WTC11 (cell line): Measurements from ENCODE around the gene KCNT2. TPM values are rescaled to one million over a fixed set of nuclear protein-coding genes. Genes with fewer than 3 reads are reported as not detected.

Experiments used
- ATAC-seq: fragments of 200-7000 bp; cut with Tn5 transposase; 2 replicates; pipeline ENCODE4 v1.10.0; 2021; ENCODE audit warnings: mild to moderate bottlenecking, moderate library complexity
- CTCF ChIA-PET: fragments of 300-600 bp; sonication (Branson Sonifier 250); formaldehyde crosslinking; loops from one replicate; lab custom pipeline; 2021; ENCODE audit warnings: antibody characterized with exemption; lab: Charles Lee
- POLR2A ChIA-PET: fragments of 350-600 bp; sonication (Branson Sonifier 250); formaldehyde crosslinking; loops from one replicate; lab custom pipeline; 2021; ENCODE audit warnings: antibody characterized with exemption; lab: Charles Lee
- DNase-seq: peaks from one replicate; pipeline ENCODE4 v3.0.0; 2021; ENCODE audit warnings: low spot score
- H3K27ac Mint-ChIP-seq: 2 replicates; pipeline ENCODE4 v1.8.0; 2021; ENCODE audit warnings: mixed read lengths
- H3K27me3 Mint-ChIP-seq: 2 replicates; pipeline ENCODE4 v1.8.0; 2021; ENCODE audit warnings: low read depth, mild to moderate bottlenecking, moderate library complexity, mixed read lengths
- H3K36me3 Mint-ChIP-seq: 2 replicates; pipeline ENCODE4 v1.8.0; 2021; ENCODE audit warnings: mixed read lengths
- H3K4me1 Mint-ChIP-seq: 2 replicates; pipeline ENCODE4 v1.8.0; 2022; ENCODE audit warnings: mixed read lengths
- H3K4me3 Mint-ChIP-seq: 2 replicates; pipeline ENCODE4 v1.8.0; 2021; ENCODE audit warnings: mild to moderate bottlenecking, moderate library complexity, mixed read lengths
- H3K9me3 Mint-ChIP-seq: 2 replicates; pipeline ENCODE4 v1.8.0; 2021; ENCODE audit warnings: mixed read lengths
- ARID4B ChIP-seq: sonication (generic); formaldehyde crosslinking; IDR thresholded peaks from 2 replicates; pipeline ENCODE4 v1.8.0; 2023; ENCODE audit warnings: missing genetic modification reagents, mild to moderate bottlenecking, borderline replicate concordance
- ATF2 ChIP-seq: sonication (generic); formaldehyde crosslinking; IDR thresholded peaks from 2 replicates; pipeline ENCODE4 v1.8.1; 2022; ENCODE audit warnings: low read depth, missing genetic modification reagents, borderline replicate concordance
- E2F5 ChIP-seq: sonication (generic); formaldehyde crosslinking; IDR thresholded peaks from 2 replicates; pipeline ENCODE4 v1.8.1; 2022; ENCODE audit warnings: mild to moderate bottlenecking, moderate library complexity, missing genetic modification reagents
- FOXJ3 ChIP-seq: sonication (generic); formaldehyde crosslinking; IDR thresholded peaks from 2 replicates; pipeline ENCODE4 v1.9.0; 2021; ENCODE audit warnings: missing genetic modification reagents, mild to moderate bottlenecking, borderline replicate concordance
- FOXK1 ChIP-seq: sonication (generic); formaldehyde crosslinking; IDR thresholded peaks from 2 replicates; pipeline ENCODE4 v1.8.0; 2022; ENCODE audit warnings: mild to moderate bottlenecking, moderate library complexity, missing genetic modification reagents
- FOXP1 ChIP-seq: sonication (generic); formaldehyde crosslinking; IDR thresholded peaks from 2 replicates; pipeline ENCODE4 v1.8.0; 2022; ENCODE audit warnings: missing genetic modification reagents, mild to moderate bottlenecking, moderate library complexity, borderline replicate concordance
- IRF1 ChIP-seq: sonication (generic); formaldehyde crosslinking; IDR thresholded peaks from 2 replicates; pipeline ENCODE4 v1.8.0; 2023; ENCODE audit warnings: missing genetic modification reagents
- JUN ChIP-seq: sonication (generic); formaldehyde crosslinking; IDR thresholded peaks from 2 replicates; pipeline ENCODE4 v1.8.0; 2023; ENCODE audit warnings: mild to moderate bottlenecking, missing genetic modification reagents
- MLX ChIP-seq: sonication (generic); formaldehyde crosslinking; IDR thresholded peaks from 2 replicates; pipeline ENCODE4 v1.8.1; 2023; ENCODE audit warnings: mild to moderate bottlenecking, missing genetic modification reagents, moderate library complexity
- MYBL2 ChIP-seq: sonication (generic); formaldehyde crosslinking; IDR thresholded peaks from 2 replicates; pipeline ENCODE4 v1.8.1; 2023; ENCODE audit warnings: mild to moderate bottlenecking, moderate library complexity, missing genetic modification reagents
- NFATC4 ChIP-seq: fragments of 250-450 bp; sonication (Bioruptor Pico); IDR thresholded peaks from 2 replicates; pipeline ENCODE4 v1.9.0; 2021; ENCODE audit warnings: mild to moderate bottlenecking
- NR1H2 ChIP-seq: sonication (generic); formaldehyde crosslinking; IDR thresholded peaks from 2 replicates; pipeline ENCODE4 v1.9.0; 2021; ENCODE audit warnings: mild to moderate bottlenecking, moderate library complexity, missing genetic modification reagents
- OVOL2 ChIP-seq: fragments of 250-450 bp; sonication (Bioruptor Pico); IDR thresholded peaks from 2 replicates; pipeline ENCODE4 v1.9.0; 2021; ENCODE audit warnings: mild to moderate bottlenecking, borderline replicate concordance
- SMAD3 ChIP-seq: sonication (generic); formaldehyde crosslinking; IDR thresholded peaks from 2 replicates; pipeline ENCODE4 v1.8.0; 2022; ENCODE audit warnings: missing genetic modification reagents, mild to moderate bottlenecking, borderline replicate concordance
- SMAD4 ChIP-seq: sonication (generic); formaldehyde crosslinking; IDR thresholded peaks from 2 replicates; pipeline ENCODE4 v1.8.0; 2022; ENCODE audit warnings: mild to moderate bottlenecking, missing genetic modification reagents
- TEAD4 ChIP-seq: sonication (generic); formaldehyde crosslinking; IDR thresholded peaks from 2 replicates; pipeline ENCODE4 v1.8.0; 2022; ENCODE audit warnings: mild to moderate bottlenecking, missing genetic modification reagents
- USF2 ChIP-seq: sonication (generic); formaldehyde crosslinking; IDR thresholded peaks from 2 replicates; pipeline ENCODE4 v1.8.1; 2023; ENCODE audit warnings: mild to moderate bottlenecking, missing genetic modification reagents, moderate library complexity
- ZMAT4 ChIP-seq: fragments of 250-450 bp; sonication (Bioruptor Pico); IDR thresholded peaks from 2 replicates; pipeline ENCODE4 v1.9.0; 2021; ENCODE audit warnings: mild to moderate bottlenecking
- ZNF317 ChIP-seq: sonication (generic); formaldehyde crosslinking; IDR thresholded peaks from 2 replicates; pipeline ENCODE4 v1.8.1; 2023; ENCODE audit warnings: low read depth, mild to moderate bottlenecking, moderate library complexity, missing genetic modification reagents, borderline replicate concordance
- total RNA-seq: library from RNA; stranded (reverse); gene quantifications from 3 replicates; pipeline ENCODE4 v1.2.3, GENCODE V29; 2021

The KCNT2 gene
- total RNA-seq, 1 experiment from 2014 or later = 11.6 TPM

- TF ChIP-seq ARID4B (CRISPR knock-in tag) (no peak), MLX (CRISPR knock-in tag) (no peak)
- TF ChIP-seq, all 79 proteins: peak for 0
Measured at GRCh38 chr1:196603651-196604050, 4.6 kb downstream of the KCNT2 start (continued).

GRCh38 chr1:196598942-196599748 lies 9.1 kb downstream of the KCNT2 start:
- H3K27ac Mint-ChIP-seq = peak overlapping the region; percentile 67; the same call in 1 of the 2 replicates
- no peak overlapping the region for H3K4me3 Mint-ChIP-seq
- ChIA-PET POLR2A (interaction anchor here (1.8 kb wide), 1 partner anchor 9 kb away, joined by 4 read pairs; the partner anchor contains the start of gene KCNT2), CTCF (no interaction called here)
- no peaks in the 10 kb centered on the region for H3K9me3 Mint-ChIP-seq
- no peak for ATAC-seq
- peaks cover 6% of the 10 kb centered on the region for H3K36me3 Mint-ChIP-seq
- DNase-seq = no peak
- TF ChIP-seq FOXP1 (CRISPR knock-in tag) = no peak
- no peak for TF ChIP-seq IRF1 (CRISPR knock-in tag)
- no peak for TF ChIP-seq FOXJ3
- no peak for TF ChIP-seq ATF2 (CRISPR knock-in tag)
- no peak for TF ChIP-seq TEAD4 (CRISPR knock-in tag)
- no peak for TF ChIP-seq FOXK1 (CRISPR knock-in tag)
- no peak for TF ChIP-seq ZNF317
- no peak for TF ChIP-seq MLX (CRISPR knock-in tag)
- no peak for TF ChIP-seq NFATC4 (CRISPR knock-in tag)
- no peak for TF ChIP-seq OVOL2 (CRISPR knock-in tag)
- no peak for TF ChIP-seq NR1H2 (CRISPR knock-in tag)
- no peak for TF ChIP-seq USF2 (CRISPR knock-in tag)
- no peak for TF ChIP-seq ZMAT4 (CRISPR knock-in tag)
- no peak for TF ChIP-seq SMAD3 (CRISPR knock-in tag)
- TF ChIP-seq MYBL2 (CRISPR knock-in tag) = no peak
- TF ChIP-seq SMAD4 (CRISPR knock-in tag) = no peak
- TF ChIP-seq JUN (CRISPR knock-in tag) = no peak
- TF ChIP-seq E2F5 (CRISPR knock-in tag) = no peak
- no peak for TF ChIP-seq ARID4B (CRISPR knock-in tag)
- TF ChIP-seq, all 79 proteins: peak for 0
- no peaks in the 10 kb centered on the region for H3K27me3 Mint-ChIP-seq
- H3K4me1 Mint-ChIP-seq = peaks cover 9% of the 10 kb centered on the region
